ENCODE measurements around the gene FNDC4.

- TF ChIP-seq CTCF (IDR thresholded peaks at IDR 0.05) (no peak), POLR2A (IDR thresholded peaks at IDR 0.05) (no peak)
These were observed 14.3 kb upstream of the FNDC4 start for GRCh38 chr2:27509326-27509725.
